SIG-M5 treated with dmso at 0.1 percent for 504 hours (cell line): ENCODE measurements around the gene DHRSX.
"Not testable (repeated sequence)": the region's sequence is repeated elsewhere in the genome, so short reads cannot be mapped to it uniquely, and the experiment has no call there.

Experiments
- DNase-seq: peaks from one replicate; lab custom pipeline; 2025; ENCODE audit not compliant: unreplicated experiment; lab: John Stamatoyannopoulos, UW

The DHRSX gene, protein sequence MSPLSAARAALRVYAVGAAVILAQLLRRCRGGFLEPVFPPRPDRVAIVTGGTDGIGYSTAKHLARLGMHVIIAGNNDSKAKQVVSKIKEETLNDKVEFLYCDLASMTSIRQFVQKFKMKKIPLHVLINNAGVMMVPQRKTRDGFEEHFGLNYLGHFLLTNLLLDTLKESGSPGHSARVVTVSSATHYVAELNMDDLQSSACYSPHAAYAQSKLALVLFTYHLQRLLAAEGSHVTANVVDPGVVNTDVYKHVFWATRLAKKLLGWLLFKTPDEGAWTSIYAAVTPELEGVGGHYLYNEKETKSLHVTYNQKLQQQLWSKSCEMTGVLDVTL

DNA sequence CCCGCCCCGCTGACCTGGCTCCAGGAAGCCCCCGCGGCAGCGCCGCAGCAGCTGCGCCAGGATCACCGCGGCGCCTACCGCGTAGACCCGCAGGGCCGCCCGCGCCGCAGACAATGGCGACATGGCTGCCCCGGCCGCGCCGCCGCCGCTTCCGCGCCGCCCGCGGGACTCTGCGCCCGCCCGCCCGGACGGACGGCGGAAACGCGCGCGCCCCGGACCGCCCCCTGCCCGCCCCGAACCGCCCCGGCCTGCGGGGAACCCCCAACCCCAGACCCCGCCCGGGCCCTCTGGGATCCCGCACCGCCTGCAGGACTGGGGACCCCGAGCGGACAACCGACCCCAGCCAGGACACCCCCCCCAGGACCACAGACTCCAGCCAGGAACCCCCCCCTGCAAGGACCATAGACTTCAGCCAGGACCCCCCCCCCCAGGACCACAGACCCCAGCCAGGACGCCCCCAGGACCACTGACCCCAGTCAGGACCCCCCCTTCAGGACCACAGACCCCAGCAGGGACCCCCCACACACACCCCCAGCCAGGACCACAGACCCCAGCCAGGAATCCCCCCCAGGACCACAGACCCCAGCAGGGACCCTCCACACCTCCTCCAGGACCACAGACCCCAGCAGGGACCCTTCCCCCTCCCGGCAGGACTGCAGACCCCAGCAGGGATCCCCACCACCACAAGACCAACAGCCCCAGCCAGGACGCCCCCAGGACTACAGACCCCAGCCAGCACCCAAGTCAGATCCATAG lies at the start of gene DHRSX, which contains the start of gene ZBED1:
TSS of gene DHRSX (minus strand) at position 174 of the 756 bp plus-strand sequence. CDS start at position 123, 51 bp downstream.
TSS of gene ZBED1 (minus strand) at position 174 of the 756 bp plus-strand sequence. CDS start 10,257 bp downstream, outside the sequence.
- DNase-seq, result no peak

DNA sequence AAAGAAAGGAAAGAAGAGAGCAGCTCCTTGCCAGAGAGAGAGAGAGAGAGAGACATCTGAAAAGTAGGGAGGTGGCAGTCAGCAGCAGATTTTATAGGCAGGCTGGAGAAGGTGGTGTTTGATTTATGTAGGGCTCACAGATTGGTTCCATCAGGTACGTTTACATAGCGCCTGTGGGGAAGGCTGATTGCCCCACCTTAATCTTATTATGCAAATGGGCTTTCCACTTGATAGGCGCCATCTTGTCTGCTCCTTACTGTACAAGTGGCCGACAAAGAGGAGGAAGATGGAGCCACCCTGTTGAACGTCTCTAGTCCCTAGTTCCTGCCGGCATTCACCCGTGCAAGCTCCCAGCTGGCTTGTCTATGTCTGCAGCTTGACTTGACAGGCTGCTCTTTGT lies 49.1 kb upstream of the DHRSX start:
- DNase-seq, result no peak

DNA sequence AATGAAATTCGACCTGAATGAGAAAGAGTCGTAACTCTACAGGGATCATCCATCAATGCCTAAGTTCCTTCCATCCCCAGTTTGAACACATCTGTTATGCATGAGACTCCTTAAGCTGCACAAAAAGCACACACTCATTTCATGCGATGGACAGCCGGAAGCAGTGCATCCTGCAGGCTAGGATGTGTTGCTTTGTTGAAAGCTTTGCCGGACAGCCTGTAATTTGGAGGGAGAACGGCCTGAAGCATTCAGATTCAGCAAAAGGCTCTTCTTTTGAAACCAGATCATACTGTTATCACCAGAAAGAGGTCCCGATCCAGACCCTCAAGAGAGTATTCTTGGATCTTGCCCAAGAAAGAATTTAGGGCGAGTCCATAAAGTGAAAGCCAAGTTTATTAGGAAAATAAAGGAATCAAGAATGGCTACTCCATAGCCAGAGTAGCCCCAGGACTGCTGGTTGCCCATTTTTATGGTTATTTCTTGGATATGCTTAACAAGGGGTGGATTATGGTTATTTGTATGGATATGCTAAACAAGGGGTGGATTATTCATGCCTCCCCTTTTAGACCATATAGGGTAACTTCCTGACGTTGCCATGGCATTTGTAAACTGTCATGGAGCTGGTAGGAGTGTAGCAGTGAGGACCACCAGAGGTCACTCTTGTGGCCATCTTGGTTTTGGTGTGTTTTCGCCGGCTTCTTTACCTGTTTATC lies 48.1 kb upstream of the DHRSX start:
- no peak for DNase-seq

DNA sequence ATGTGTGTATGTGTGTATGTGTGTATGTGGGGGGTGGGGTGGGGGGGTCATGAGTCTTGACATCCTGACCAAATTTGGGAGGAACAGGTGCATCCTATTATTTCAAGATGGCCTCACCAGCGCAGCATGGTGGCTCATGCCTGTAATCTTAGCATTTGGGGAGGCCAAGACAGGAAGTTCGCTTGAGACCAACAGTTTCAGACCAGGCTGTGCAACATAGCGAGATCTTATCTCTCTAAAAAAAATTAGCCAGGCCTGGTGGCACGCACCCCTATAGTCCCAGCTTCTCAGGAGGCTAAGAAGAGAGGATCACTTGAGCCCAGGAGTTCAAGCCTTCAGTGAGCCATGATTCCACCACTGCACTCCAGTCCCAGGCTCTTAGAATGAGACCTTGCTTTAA lies 47.0 kb upstream of the DHRSX start:
- DNase-seq, result no peak

DNA sequence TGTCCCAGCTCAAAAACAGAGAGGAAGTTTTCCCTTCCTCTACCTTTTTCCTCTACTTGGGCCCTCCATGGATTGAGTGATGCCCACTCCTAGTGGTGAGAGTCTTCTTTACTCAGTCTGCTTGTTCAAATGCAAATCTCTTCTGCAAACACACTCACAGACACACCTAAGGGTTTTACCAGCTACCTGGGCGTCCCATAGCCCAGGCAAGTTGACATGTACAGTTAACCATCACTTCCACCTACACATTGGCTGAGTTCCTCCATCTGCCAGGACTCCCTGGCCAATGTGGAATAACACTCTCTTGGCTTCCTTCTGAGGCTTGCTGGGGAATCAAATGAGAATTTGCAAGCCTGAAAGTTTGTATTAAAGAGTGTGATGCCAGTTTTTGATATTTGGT lies 45.7 kb upstream of the DHRSX start:
- DNase-seq, result no peak

DNA sequence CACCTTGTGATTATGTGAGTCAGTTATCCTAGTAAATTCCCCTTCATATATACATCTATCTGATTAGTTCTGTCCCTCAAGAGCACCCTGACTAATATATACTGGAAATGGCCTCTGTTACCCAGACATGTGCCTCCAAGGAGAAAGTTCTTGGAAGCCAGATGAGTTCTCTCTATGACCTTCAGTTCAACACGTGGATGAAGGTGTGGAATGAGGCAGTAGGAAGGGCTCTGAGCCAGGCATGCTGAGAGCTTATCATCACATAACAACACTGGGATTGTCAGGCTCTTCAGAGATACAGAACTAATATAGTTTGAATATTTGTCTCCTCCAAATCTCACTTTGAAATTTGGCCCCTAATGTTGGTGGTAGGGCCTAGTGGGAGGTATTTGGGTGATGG lies 44.4 kb upstream of the DHRSX start:
- no peak for DNase-seq

DNA sequence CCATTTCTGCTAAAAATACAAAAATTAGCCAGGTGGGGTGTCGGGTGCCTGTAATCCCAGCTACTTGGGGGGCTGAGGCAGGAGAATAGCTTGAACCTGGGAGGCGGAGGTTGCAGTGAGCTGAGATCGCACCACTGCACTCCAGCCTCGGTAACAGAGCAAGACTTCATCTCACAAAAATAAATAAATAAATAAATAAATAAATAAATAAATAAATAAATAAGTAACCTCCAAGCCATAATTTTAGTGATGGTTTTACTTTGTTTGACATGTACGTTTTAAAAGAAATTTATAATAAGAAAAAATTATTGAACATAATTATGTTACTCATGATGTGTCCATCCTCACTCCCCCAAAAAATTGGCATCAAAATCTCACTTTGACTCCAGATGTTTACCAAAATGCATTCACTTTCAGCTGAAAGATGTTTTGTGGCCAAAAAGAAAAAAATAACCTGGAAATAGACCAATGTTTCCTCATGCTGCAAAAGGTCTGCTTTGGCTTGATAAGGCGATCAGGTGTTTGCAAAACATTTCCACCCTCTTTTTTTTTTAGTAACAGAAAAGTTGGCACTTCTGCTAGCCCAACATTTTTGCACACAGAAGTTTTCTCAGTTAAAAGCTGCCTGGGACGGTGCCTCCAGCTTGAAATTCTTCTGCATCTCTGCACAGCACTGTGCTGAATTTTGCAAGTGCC lies 42.2 kb upstream of the DHRSX start:
- DNase-seq, result no peak

DNA sequence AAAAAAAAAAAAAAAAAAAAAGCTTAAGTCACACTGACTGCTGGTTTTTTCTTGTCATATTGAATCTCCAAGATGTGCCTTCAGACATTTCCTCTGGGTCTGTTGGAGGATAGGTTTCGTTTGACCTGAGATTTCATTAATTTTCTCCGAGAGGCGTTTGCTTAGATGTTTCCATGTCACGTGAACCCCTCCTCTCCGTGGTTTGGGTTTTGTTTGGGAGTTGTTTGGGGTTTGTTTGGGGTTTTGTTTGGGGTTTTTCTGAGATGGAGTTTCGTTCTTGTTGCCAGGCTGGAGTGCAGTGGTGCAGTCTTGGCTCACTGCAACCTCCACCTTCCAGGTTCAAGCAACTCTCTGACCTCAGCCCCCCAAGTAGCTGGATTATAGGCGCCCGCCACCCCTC lies 40.8 kb upstream of the DHRSX start:
- DNase-seq, result no peak

DNA sequence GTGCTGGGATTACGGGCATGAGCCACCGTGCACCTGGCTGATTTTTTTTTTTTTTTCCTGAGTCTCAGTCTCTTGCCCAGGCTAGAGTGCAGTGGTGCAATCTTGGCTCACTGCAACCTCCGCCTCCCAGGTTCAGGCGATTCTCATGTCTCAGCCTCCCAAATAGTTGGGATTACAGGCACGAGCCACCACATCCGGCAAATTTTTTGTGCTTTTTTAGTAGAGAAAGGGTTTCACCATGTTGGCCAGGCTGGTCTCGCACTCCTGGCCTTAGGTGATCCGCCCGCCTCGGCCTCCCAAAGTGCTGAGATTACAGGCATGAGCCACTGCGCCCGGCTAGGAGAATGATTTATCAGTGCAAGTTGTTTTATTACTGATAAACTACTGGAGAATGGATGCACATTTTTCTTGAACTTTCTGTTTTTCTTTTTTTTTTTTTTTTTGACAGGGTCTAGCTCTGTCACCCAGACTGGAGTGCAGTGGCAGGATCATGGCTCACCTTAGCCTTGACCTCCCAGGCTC lies 39.7 kb upstream of the DHRSX start:
- no peak for DNase-seq

DNA sequence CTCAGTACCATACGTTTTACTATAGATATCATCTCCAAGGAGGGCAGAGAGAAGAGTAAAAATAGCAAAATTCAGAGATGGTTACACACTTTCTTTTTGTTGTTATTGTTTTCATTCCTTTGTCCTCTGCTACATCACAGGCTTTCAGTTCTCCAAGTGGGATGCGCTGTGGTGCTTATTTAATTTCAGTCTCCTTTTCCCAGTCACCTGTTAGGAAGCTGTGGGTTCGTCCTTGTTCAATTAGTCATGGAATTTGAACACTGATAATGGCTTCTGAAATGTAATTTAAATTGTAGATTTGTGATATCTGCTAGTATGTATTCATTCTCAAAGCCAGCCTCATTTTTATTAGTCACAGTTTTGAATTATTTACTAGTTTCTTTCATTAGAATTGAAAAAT lies 38.8 kb upstream of the DHRSX start:
- no peak for DNase-seq

DNA sequence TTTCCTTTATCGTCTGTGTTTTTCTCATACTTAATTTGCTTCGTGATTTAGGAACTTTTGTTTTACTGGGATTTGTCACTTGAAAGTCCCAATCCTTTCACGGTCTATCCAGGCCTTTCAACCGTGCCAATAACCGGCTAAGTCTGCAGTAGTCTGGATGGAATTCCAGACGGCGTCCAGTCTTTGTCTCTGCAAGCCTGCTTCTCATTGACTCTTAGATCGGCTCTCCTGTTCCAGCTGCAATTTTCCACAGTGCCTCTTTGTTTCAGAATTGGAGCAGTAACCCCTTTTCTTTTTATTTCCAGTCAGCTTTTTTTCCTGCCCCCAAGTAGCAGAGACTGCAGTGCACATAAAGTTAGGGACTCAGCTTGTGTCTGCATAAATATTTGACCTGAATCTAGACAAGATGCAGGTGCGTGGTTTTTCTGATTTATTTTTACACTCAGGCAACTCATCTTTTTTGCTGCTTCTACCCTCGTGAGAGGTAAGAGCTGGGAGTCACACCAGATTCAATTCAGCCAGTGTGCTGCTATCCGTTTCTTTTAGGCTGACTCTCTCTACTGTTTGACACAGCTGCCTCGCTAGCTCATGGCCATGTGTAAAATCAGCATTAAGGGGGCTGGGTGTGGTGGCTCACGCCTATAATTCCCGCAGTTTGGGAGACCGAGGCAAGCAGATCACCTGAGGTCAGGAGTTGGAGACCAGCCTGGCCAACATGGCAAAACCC lies 37.4 kb upstream of the DHRSX start:
- DNase-seq, result no peak

DNA sequence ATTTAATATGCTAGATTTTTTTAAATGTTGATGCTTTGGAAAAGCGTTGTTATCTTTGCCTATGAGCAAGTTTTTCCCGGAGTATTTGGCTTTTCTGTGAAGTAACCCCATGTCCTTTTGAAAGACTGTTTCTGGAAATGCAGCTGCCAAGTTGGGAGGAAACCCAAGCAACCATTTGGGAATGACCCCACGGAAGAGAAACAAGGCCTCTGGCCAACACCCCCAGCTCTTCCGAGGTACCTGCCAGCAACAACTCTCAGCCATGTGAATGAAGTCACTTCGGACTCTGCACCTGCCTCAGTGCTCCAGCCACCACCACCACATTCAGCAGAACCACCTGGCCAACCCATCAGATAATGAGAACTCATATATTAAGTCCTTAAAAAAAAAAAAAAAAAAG lies 36.2 kb upstream of the DHRSX start:
- DNase-seq, result no peak

DNA sequence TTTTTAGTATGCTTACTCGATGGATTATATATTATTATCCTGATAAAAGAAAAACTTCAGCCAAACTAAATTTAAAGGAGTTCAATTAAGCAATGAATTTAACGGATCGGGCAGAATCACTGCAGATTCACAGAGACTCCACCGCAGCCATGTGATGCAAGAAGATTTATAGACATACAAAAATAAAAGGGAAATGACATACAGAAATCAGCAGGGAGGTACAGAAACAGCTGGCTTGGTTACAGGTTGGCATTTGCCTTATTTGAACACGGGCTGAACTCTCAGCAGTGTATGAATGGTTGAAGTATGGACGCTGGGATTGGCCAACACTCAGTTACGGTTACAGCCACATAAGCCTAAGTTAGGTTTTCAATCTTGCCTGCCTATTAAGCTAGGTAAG lies 35.4 kb upstream of the DHRSX start:
- no peak for DNase-seq

DNA sequence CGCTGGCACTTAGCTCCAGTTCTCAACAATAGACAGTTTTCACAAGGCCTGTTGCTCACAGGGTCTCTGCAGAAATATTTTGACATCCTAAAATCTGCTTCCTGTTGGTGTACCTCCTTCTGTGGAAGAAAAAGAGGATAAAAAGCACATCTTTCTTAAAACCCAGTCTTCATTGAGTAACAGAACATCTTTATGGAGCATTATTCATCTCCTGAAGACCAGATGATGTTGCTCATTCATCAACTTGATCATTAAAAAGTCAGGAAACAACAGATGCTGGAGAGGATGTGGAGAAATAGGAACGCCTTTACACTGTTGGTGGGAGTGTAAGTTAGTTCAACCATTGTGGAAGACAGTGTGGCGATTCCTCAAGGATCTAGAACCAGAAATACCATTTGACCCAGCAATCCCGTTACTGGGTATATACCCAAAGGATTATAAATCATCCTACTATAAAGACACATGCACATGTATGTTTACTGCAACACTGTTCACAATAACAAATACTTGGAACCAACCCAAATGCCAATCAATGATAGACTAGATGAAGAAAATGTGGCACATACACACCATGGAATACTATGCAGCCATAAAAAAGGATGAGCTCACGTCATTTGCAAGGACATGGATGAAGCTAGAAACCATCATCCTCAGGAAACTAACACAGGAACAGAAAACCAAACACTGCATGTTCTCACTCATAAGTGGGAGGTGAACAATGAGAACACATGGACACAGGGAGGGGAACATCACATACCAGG lies 33.7 kb upstream of the DHRSX start:
- DNase-seq, result not testable (repeated sequence)

DNA sequence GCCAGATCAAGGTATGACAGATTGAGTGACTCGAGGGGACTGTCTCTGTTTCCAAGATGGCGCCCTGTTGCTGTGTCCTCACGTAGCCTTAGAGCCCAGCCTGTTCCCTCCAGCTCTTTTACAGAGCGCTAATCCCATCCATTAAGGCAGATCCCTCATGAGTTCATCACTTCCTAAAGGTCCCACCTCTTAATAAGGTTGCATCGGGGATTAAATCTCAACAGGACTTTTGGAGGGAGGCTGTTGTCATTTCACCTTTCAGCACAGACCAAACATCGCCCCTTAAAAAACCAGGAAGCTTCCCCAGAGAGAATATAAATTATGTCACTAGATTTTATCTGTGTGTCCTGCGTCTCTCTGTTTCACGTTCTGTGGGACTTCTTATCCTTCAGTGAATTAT lies 32.6 kb upstream of the DHRSX start:
- DNase-seq, result no peak

DNA sequence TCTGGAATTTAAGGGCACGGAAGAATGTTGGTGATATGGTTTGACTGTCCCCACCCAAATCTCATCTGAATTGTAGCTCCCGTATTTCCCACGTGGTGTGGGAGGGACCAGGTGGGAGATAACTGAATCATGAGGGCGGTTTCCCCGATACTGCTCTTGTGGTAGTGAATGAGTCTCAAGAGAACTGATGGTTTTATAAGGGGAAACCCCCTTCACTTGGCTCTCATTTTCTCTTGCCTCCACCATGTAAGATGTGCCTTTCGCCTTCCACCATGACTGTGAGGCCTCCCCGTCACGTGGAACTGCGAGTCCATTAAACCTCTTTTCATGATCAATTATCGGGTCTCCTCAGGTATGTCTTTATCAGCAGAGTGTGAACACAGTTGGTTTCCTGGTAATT lies 25.6 kb upstream of the DHRSX start:
- no peak for DNase-seq

DNA sequence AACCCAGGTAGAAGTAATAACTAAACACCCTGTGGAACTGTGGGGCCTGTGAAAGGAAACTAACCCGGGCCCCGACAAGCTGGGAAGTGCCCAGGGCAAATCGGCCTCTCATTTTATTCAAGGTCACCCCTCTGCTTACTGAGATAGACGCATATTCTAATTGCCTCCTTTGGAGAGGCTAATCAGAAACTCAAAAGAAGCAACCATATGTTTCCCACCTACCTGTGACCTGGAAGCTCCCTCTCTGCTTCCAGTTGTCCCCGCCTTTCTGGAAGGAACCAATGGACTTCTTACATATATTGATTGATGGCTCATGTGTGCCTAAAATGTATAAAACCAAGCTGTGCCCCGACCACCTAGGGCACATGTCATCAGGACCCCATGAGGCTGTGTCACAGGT lies 23.1 kb upstream of the DHRSX start:
- DNase-seq, result no peak

DNA sequence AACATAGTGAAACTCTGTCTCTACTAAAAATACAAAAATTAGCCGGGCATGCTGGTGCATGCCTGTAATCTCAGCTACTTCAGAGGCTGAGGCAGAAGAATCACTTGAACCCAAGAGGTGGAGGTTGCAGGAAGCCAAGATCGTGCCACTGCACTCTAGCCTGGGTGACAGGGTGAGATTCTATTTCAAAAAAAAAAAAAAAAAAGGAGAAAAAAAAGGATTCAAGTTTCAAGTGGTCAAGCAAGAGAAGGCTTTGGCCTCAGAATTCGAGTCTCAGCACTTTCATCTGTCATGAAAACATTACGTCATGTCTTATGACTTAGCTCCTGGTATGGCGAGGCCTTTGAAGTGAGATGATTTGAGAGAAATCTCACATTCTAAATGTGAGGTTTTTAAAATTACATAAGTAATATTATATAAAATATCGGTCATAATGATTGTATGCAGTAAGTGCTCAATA lies 21.2 kb upstream of the DHRSX start:
- no peak for DNase-seq

DNA sequence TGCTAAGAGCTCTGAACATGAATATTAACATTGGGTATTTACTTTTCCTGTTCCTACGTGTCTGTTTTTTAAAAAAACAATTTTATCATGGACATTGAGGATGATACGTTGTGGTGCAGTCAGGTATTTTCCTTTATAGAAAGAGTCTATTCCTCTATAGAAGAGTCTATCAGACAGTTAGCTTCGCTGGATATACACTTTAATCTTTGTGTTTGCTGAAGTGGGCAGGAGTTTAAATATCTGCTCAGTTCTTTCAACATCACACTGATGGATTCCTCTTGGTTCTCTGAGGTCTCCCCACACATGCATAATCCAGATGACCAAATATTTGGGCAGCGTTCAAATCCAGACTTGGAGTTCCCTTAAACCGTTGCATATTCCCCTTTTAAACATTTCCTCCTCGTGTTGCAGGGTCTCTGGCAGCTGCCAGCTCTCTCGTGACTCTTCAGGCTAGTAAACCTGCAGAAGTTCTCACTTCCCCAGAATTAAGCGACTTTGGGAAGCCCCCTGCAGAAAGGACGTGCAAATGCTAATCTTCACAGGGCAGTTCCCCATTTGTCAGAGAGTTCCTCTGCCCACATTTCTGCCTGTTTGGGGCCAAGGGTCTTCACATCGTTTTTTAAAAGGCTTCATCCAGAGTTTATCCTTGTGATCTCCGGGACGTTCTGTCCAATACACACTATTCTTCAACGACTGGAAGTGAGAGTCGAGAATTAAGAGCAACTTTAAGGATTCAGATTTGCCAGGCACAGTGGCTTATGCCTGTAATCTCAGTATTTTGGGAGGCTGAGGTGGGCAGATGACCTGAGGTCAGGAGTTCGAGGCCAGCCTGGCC lies 20.5 kb upstream of the DHRSX start:
- no peak for DNase-seq
